ENCODE measurements around the gene PTPRO. TPM values are rescaled to one million over a fixed set of nuclear protein-coding genes. Genes with fewer than 3 reads are reported as not detected.

PTPRO gene
- total RNA-seq, 1 donor: under 0.01 TPM

DNA sequence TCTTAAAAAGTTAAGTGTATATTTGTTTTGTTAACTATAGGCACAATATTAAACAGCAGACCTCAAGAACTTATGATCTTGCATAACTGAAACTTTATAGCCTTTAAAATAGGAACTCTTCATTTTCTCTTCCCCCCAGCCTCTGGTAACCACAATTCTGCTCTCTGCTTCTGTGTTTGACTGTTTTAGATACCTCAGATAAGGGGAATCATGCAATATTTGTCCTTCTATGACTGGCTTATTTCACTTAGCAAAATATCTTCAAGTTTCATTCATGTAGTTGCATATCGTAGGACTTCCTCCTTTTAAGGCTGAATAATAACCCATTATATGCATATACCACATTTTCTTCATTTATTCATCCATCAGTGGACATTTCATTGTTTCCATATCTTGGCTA lies 131.3 kb downstream of the PTPRO start:
- no peak overlapping the region for H3K4me3 ChIP-seq (ENCODE audit: low read depth, low read length)
- TF ChIP-seq, protein P1, sequence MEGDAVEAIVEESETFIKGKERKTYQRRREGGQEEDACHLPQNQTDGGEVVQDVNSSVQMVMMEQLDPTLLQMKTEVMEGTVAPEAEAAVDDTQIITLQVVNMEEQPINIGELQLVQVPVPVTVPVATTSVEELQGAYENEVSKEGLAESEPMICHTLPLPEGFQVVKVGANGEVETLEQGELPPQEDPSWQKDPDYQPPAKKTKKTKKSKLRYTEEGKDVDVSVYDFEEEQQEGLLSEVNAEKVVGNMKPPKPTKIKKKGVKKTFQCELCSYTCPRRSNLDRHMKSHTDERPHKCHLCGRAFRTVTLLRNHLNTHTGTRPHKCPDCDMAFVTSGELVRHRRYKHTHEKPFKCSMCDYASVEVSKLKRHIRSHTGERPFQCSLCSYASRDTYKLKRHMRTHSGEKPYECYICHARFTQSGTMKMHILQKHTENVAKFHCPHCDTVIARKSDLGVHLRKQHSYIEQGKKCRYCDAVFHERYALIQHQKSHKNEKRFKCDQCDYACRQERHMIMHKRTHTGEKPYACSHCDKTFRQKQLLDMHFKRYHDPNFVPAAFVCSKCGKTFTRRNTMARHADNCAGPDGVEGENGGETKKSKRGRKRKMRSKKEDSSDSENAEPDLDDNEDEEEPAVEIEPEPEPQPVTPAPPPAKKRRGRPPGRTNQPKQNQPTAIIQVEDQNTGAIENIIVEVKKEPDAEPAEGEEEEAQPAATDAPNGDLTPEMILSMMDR (IDR thresholded peaks at IDR 0.05; ENCODE audit: insufficient read depth, low read depth, low read length): no peak
- DNase-seq (ENCODE audit: low read depth): no peak

DNA sequence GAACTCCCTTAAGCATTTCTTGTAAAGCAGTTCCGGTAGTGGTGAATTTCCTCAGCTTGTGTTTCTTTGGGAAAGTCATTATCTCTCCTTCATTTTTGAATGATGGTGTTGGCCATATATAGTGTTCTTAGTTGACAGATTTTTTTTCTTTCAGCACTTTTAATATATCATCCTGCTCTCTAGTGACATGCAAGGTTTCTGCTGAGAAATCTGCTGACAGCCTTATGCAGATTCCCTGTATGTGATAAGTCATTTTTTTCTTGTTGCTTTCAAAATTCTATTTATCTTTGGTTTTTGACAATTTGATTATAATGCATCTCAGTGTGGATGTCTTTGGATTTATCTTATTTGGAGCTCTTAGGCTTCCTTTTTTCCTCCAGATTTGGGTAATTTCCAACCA lies 135.7 kb downstream of the PTPRO start:
- TF ChIP-seq, protein P1 (IDR thresholded peaks at IDR 0.05; ENCODE audit: insufficient read depth, low read depth, low read length): no peak
- no peak overlapping the region for H3K4me3 ChIP-seq (ENCODE audit: low read depth, low read length)
- no peak for DNase-seq (ENCODE audit: low read depth)

DNA sequence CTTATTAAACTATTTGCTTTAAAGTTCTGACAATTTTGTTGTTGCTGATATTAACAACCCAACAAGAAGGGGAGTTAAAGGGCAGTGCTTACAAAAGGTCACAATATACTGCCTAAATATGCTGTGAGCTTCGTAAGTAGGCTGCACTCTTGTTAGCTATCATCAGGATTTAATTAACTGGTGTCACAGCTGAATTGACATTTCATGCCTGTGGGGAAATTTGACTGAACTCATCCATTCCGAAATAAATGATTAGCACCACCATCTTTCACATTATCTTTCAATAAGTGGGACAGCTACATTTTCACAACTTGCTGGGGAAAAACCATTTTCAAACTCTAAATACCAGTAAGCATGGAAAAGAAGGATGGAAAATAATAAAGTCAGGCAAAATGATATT lies 146.6 kb downstream of the PTPRO start:
- TF ChIP-seq, protein P1 (IDR thresholded peaks at IDR 0.05; ENCODE audit: insufficient read depth, low read depth, low read length): no peak
- no peak overlapping the region for H3K4me3 ChIP-seq (ENCODE audit: low read depth, low read length)
- no peak for DNase-seq (ENCODE audit: low read depth)

DNA sequence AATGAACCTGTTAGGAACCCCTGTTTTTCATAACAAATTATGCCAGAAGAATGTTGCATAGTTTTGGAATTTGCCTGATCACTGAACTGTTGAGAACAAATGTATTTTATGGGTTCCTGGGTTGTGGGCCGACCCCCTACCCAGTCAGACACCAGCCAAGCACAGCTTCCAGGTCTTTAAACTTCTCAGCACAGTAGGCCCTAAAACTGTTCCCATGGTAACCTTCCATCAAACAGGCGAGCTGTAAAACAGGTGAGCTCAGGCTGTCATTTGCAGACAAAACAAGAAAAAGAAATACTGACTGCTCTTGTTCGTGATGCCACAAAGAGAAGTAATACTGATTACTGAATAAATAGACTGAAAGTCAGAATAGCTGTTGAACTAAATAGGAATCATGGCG lies 147.0 kb downstream of the PTPRO start:
- TF ChIP-seq, protein P1 (IDR thresholded peaks at IDR 0.05; ENCODE audit: insufficient read depth, low read depth, low read length): no peak
- no peak for DNase-seq (ENCODE audit: low read depth)

DNA sequence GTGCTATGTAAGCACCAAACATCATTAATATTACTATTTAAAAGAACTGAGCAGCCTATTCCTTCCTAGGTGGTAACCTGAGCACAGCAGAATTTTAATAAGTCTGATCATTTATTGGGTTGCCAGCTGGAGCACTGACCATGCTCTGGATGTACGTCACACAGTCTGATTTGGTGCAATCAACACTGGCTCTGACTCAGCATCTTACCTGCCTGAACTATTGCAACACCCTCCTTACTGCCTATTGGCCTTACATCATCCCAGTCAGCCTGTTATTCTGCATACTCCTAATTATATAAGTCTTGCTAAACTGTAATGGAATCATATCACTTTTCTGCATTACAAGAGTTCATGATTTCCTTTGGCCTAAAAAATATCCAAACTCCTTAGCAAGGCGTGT lies 149.7 kb downstream of the PTPRO start:
- no peak overlapping the region for H3K4me3 ChIP-seq (ENCODE audit: low read depth, low read length)
- DNase-seq (ENCODE audit: low read depth): no peak
- TF ChIP-seq, protein P1 (IDR thresholded peaks at IDR 0.05; ENCODE audit: insufficient read depth, low read depth, low read length): no peak

More for the DNA sequence above, 147.0 kb downstream of the PTPRO start:
- H3K4me3 ChIP-seq (ENCODE audit: low read depth, low read length): no peak overlapping the region

DNA sequence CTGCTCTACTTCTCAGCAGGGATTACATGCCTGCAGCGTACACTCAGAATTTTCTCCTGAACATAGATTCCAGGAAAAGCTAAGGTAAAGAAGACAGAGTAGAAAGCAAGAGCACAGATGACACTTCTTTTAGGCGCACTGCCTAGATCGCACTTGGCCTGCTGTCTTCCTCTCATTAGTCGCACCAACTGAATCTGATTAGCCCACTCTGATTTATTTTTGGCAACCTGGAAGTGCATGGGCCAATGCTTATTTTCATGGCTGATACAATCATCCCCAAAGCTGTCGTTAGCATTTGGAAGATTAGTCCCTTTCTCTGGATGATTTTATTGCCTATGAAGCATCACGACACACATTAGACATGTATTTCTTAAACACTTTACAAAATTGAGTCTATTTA lies 152.5 kb downstream of the PTPRO start:
- H3K4me3 ChIP-seq (ENCODE audit: low read depth, low read length): no peak overlapping the region
- no peak for DNase-seq (ENCODE audit: low read depth)
- TF ChIP-seq, protein P1 (IDR thresholded peaks at IDR 0.05; ENCODE audit: insufficient read depth, low read depth, low read length): no peak

DNA sequence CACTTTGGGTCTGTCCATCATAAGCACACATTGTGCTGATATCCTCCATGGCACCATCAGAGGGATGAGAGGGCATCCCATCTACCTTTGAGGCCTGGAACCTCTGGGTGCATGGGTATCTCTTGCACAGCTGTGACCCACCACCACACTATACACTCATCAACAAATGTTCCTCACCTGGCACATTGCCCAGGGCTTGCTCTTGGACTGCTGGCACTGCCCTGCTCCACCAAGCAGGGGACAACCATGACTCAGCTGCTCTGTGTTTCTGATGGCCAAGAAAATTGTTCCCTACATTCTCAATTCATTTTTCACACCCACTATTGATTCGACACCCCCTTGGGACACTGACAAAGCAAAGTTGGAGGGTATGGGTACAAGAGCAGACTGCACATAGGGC lies 155.5 kb downstream of the PTPRO start:
- TF ChIP-seq, protein P1 (IDR thresholded peaks at IDR 0.05; ENCODE audit: insufficient read depth, low read depth, low read length): no peak
- no peak for DNase-seq (ENCODE audit: low read depth)
- H3K4me3 ChIP-seq (ENCODE audit: low read depth, low read length): no peak overlapping the region

Data from fibroblast of villous mesenchyme (primary cell).